ENCODE measurements around the gene MYOZ2. TPM values are rescaled to one million over a fixed set of nuclear protein-coding genes. Genes with fewer than 3 reads are reported as not detected.

Gene MYOZ2
- total RNA-seq, 2 experiments from 2014 or later = not detected

DNA sequence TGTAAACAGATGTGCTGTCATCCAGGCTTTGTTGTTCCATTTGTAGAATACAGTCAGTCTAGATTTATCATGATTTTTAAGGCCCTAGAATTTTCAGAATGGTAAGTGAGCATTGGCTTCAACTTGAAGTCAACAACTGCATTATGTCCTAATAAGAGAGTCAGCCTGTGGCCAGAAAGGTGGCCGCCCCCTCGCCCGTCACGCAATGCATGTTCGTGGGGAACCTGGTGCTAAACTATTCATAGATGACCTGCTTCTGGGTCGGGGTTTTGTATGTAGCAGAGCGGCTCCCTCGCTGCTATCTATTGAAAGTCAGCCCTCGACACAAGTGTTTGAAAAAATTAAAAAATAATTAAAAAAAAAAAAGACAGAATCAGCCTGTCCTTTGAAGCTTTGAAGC, 101.6 kb downstream of the MYOZ2 start:
- Histone ChIP-seq H3K9me3 (ENCODE audit: control insufficient read depth in 1 of 2, insufficient read depth in 1 of 2, low read length in 2 of 2) (no peaks in the 10 kb centered on the region), H3K27ac (ENCODE audit: low read depth in 1 of 2, low read length in 2 of 2) (no peak overlapping the region), H3K4me1 (ENCODE audit: insufficient read depth, low read length) (peaks cover 6% of the 10 kb centered on the region), H3K36me3 (ENCODE audit: insufficient read depth, low read length) (peaks cover 14% of the 10 kb centered on the region), H3K27me3 (ENCODE audit: control insufficient read depth in 1 of 2, insufficient read depth in 2 of 2, low read length in 2 of 2) (no peaks in the 10 kb centered on the region), H3K4me3 (ENCODE audit: low read length) (no peak overlapping the region)
- no peaks in the 10 kb centered on the region for H3K9me3 Mint-ChIP-seq
- POLR2A ChIA-PET = interaction anchor here (1.6 kb wide), 1 partner anchor 25 kb away, joined by 5 read pairs; the partner anchor contains the start of gene USP53
- DNase-seq = no peak
- H3K4me3 Mint-ChIP-seq = no peak overlapping the region
- CTCF ChIA-PET = no interaction called here
- TF ChIP-seq, protein P1, sequence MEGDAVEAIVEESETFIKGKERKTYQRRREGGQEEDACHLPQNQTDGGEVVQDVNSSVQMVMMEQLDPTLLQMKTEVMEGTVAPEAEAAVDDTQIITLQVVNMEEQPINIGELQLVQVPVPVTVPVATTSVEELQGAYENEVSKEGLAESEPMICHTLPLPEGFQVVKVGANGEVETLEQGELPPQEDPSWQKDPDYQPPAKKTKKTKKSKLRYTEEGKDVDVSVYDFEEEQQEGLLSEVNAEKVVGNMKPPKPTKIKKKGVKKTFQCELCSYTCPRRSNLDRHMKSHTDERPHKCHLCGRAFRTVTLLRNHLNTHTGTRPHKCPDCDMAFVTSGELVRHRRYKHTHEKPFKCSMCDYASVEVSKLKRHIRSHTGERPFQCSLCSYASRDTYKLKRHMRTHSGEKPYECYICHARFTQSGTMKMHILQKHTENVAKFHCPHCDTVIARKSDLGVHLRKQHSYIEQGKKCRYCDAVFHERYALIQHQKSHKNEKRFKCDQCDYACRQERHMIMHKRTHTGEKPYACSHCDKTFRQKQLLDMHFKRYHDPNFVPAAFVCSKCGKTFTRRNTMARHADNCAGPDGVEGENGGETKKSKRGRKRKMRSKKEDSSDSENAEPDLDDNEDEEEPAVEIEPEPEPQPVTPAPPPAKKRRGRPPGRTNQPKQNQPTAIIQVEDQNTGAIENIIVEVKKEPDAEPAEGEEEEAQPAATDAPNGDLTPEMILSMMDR (IDR thresholded peaks at IDR 0.05) = no peak
- peaks cover 68% of the 10 kb centered on the region for H3K36me3 Mint-ChIP-seq (ENCODE audit: low read depth)
- intact Hi-C loops (cut with DNase I, micrococcal nuclease) = no loop called here
- no peak overlapping the region for H3K27ac Mint-ChIP-seq
- ATAC-seq (ENCODE audit: poor library complexity) = no peak
- peaks cover 47% of the 10 kb centered on the region for H3K4me1 Mint-ChIP-seq (ENCODE audit: low read depth)
- no peaks in the 10 kb centered on the region for H3K27me3 Mint-ChIP-seq

Other genes with a start within 250 kb of the MYOZ2 start
- under 1 TPM; 0.22 to 0.41 TPM for gene SYNPO2, start 247.0 kb upstream of the MYOZ2 start, total RNA-seq
- gene USP53, start 76.9 kb downstream of the MYOZ2 start, total RNA-seq = 10 to 100 TPM; 15.1 to 15.5 TPM
- gene FABP2, start 186.3 kb downstream of the MYOZ2 start, total RNA-seq = not detected